Adrenal gland (tissue), 12 donors: ENCODE results near the gene ANKRD16. TPM values are rescaled to one million over a fixed set of nuclear protein-coding genes. Genes with fewer than 3 reads are reported as not detected.

Experiments used
- DNase-seq, 7 donors: peaks; one replicate each; pipeline ENCODE4 v3.0.0-alpha.2; 2019 to 2020
- H3K27ac ChIP-seq, 5 donors: fragments of 200-600 bp; sonication (generic) in 4 of 5; 1 replicate in 3 of 5; 2 replicates in 2 of 5; pipeline versions ENCODE4 v1.5.1 to v1.8.0; 2016 to 2020; ENCODE audit warnings: mild to moderate bottlenecking in 1 of 5
- H3K27me3 ChIP-seq: fragments of 200-600 bp; 2 replicates; pipeline ENCODE4 v1.8.0; 2021
- H3K36me3 ChIP-seq, 2 donors: fragments of 200-600 bp; replicated peaks in 1 of 2; 1 replicate in 1 of 2; 2 replicates in 1 of 2; pipeline versions ENCODE4 v1.5.1 to v1.8.0; 2018 to 2022
- H3K4me1 ChIP-seq, 2 donors: fragments of 200-600 bp; replicated peaks in 1 of 2; 1 replicate in 1 of 2; 2 replicates in 1 of 2; pipeline versions ENCODE4 v1.5.1 to v1.8.0; 2018 to 2021
- H3K4me3 ChIP-seq, 4 donors: fragments of 200-600 bp; sonication (generic) in 3 of 4; one replicate each; pipeline ENCODE4 v1.5.1; 2016 to 2018
- H3K9me3 ChIP-seq, 3 donors: fragments of 200-600 bp; sonication (generic) in 1 of 3; replicated peaks in 1 of 3; 1 replicate in 2 of 3; 2 replicates in 1 of 3; pipeline versions ENCODE4 v1.5.1 to v1.8.0; 2016 to 2021
- CTCF ChIP-seq, 6 experiments: fragments of 450-650 bp in 4 of 6; fragments of 200-600 bp in 2 of 6; sonication (generic) in 1 of 6; IDR thresholded peaks; 1 replicate in 5 of 6; 2 replicates in 1 of 6; pipeline versions ENCODE4 v1.5.1 to v1.8.0; 2016 to 2021; ENCODE audit warnings: antibody characterized with exemption in 6 of 6, mild to moderate bottlenecking in 2 of 6, moderate library complexity in 1 of 6
- POLR2A ChIP-seq, 2 donors: fragments of 450-650 bp; IDR thresholded peaks; one replicate each; pipeline ENCODE4 v1.6.1; 2017; ENCODE audit warnings: antibody characterized with exemption in 2 of 2, mild to moderate bottlenecking in 2 of 2, moderate library complexity in 1 of 2
- WGBS, 4 donors: extraction: QIAGEN DNeasy Blood & Tissue Kit in 2 of 4; methylation state at CpG; one replicate each; pipeline versions ENCODE4 v1.1.5 to v1.1.7; 2013 to 2017; 5-methylcytosine and 5-hydroxymethylcytosine counted together
- intact Hi-C, 2 donors: fragments of 100-400 bp; cut with DNase I; formaldehyde crosslinking; loops; one replicate each; pipeline versions ENCODE4 v1.14.1 to v1.15.0; 2022 to 2023
- polyA plus RNA-seq, 3 donors: library from polyadenylated mRNA; stranded (reverse); fragments of 200-250 nt in 2 of 3; fragments of 350-450 nt in 1 of 3; fragmentation: Illumina TruSeq in 1 of 3; extraction: RNeasy Lipid Tissue Mini Kit (QIAGEN cat#74804) in 1 of 3; gene quantifications; one replicate each; pipeline ENCODE4 v1.2.3, GENCODE V29; 2013 to 2014
- total RNA-seq, 9 donors: library from RNA; depleted of rRNA in 4 of 9; stranded (reverse); fragments of >200 nt in 4 of 9; fragments of 120-200 nt in 1 of 9; fragmentation: NEBNext Ultra II Directional in 1 of 9; extraction: Animal tissue kit (Norgen Biotek cat#: 25700) in 1 of 9; gene quantifications; one replicate each; pipeline versions ENCODE4 v1.1.0 to v1.2.4, GENCODE V29; 2013 to 2023
- donor health status: healthy with polysubstance abuse.
- donor health status: Bipolar disorder and iron deficiency.
- donor health status: DM: yes; HTN: yes; CAD: no.
- donor health status: DM: no; HTN: no; CAD: no.
- donor health status: DM: no; HTN: no; CAD: no.
- donor health status: DM: yes; HTN: yes; CAD: no.

The ANKRD16 gene
- total and polyA plus RNA-seq, 12 donors: 4.0 to 12.4 (median 6.8) TPM

GRCh38 chr10:5900247-5900646, 10.6 kb upstream of the ANKRD16 start:
- H3K36me3 ChIP-seq: peaks cover 0 to 7% of the 10 kb centered on the region in 2 donors
- 97 to 99% (median 97%) methylated on average over 13 of the region's 13 CpGs for WGBS, 4 donors
- intact Hi-C loops: no loop called here

GRCh38 chr10:5898163-5898562, 8.5 kb upstream of the ANKRD16 start:
- DNase-seq: peak in 1 of 7 donors; percentile 24
- intact Hi-C loops: no loop called here
- H3K36me3 ChIP-seq: peaks cover 0 to 15% of the 10 kb centered on the region in 2 donors
- TF ChIP-seq CTCF (IDR thresholded peaks at IDR 0.05) (no peak), POLR2A (IDR thresholded peaks at IDR 0.05) (no peak)
- peaks cover 0 to 3% of the 10 kb centered on the region in 2 donors for H3K4me1 ChIP-seq
- no peaks in the 10 kb centered on the region for H3K27me3 ChIP-seq
- no peak overlapping the region for H3K4me3 ChIP-seq
- no peaks in the 10 kb centered on the region for H3K9me3 ChIP-seq
- no peak overlapping the region for H3K27ac ChIP-seq
- WGBS, 4 donors: 90 to 97% (median 94%) methylated on average over 7 of the region's 7 CpGs

More at GRCh38 chr10:5900247-5900646, 10.6 kb upstream of the ANKRD16 start:
- Histone ChIP-seq H3K9me3 (no peaks in the 10 kb centered on the region), H3K27ac (no peak overlapping the region), H3K4me3 (no peak overlapping the region), H3K4me1 (peaks cover 0 to 2% of the 10 kb centered on the region in 2 donors), H3K27me3 (no peaks in the 10 kb centered on the region)
- peak in 1 of 7 donors; percentile 42 for DNase-seq
- TF ChIP-seq POLR2A (IDR thresholded peaks at IDR 0.05) (no peak), CTCF (IDR thresholded peaks at IDR 0.05) (no peak)

- no peak overlapping the region for H3K27ac ChIP-seq
- peaks cover 6 to 10% of the 10 kb centered on the region in 2 donors for H3K4me1 ChIP-seq
- TF ChIP-seq CTCF (IDR thresholded peaks at IDR 0.05) (no peak), POLR2A (IDR thresholded peaks at IDR 0.05) (no peak)
- no peak overlapping the region for H3K4me3 ChIP-seq
- intact Hi-C loops: no loop called here
- H3K9me3 ChIP-seq: no peaks in the 10 kb centered on the region
- DNase-seq: peak in 1 of 7 donors; percentile 52
- H3K27me3 ChIP-seq: no peaks in the 10 kb centered on the region
- peaks cover 0 to 15% of the 10 kb centered on the region in 2 donors for H3K36me3 ChIP-seq
- WGBS, 4 donors: 89 to 94% (median 91%) methylated on average over 8 of the region's 8 CpGs
Measured at GRCh38 chr10:5897504-5897903, 7.8 kb upstream of the ANKRD16 start.

GRCh38 chr10:5897053-5897340, 7.3 kb upstream of the ANKRD16 start:
- Histone ChIP-seq H3K4me3 (no peak overlapping the region), H3K27me3 (no peaks in the 10 kb centered on the region), H3K9me3 (no peaks in the 10 kb centered on the region), H3K4me1 (peaks cover 11 to 15% of the 10 kb centered on the region in 2 donors), H3K36me3 (peaks cover 0 to 15% of the 10 kb centered on the region in 2 donors), H3K27ac (no peak overlapping the region)
- no peak for TF ChIP-seq POLR2A (IDR thresholded peaks at IDR 0.05)
- TF ChIP-seq CTCF (IDR thresholded peaks at IDR 0.05): no peak
- WGBS, 4 donors: 78 to 85% (median 83%) methylated on average over 4 of the region's 4 CpGs
- intact Hi-C loops: no loop called here
- no peak for DNase-seq
